ENCODE measurements around the gene AK5. TPM values are rescaled to one million over a fixed set of nuclear protein-coding genes. Genes with fewer than 3 reads are reported as not detected.

Gene AK5
- total RNA-seq, 1 donor from 2014 or later, result 6.9 TPM

DNA sequence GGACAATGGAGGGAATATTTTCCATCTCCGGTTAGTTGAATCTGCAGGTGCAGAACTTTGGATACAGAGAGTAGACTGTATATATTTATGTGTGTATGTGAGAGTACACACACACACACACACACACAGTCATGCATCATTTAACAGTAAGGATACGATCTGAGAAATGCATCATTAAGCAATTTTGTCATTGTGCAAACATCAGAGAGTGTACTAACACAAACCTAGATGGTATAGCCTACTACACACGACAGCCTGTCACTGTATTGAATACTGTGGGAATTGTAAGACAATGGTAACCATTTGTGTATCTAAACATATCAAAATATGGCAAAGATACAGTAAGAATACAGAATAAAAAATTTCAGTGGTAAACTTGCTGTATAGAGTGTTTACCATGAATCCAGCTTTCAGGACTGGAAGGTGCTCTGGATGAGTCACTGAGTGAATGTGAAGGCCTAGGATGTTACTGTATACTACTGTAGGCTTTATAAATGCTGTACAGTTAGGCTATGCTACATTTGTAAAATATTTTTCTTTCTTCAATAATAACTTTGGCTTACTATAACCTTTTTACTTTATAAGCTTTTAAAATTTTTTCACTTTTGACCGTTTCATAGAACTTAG, 262.1 kb downstream of the AK5 start:
- intact Hi-C loops (cut with DNase I), result no loop called here
- no peaks in the 10 kb centered on the region for H3K36me3 ChIP-seq
- H3K4me1 ChIP-seq, result peaks cover 8% of the 10 kb centered on the region
- no peak overlapping the region for H3K4me3 ChIP-seq
- TF ChIP-seq POLR2AphosphoS5 (IDR thresholded peaks at IDR 0.05; ENCODE audit: insufficient read depth in 1 of 2, low read depth in 1 of 2) (no peak), POLR2A (IDR thresholded peaks at IDR 0.05) (no peak), CTCF (IDR thresholded peaks at IDR 0.05) (no peak)
- no peak for DNase-seq (ENCODE audit: extremely low spot score in 2 of 2)
- H3K27me3 ChIP-seq, result no peaks in the 10 kb centered on the region
- H3K27ac ChIP-seq, result no peak overlapping the region
- no peaks in the 10 kb centered on the region for H3K9me3 ChIP-seq

DNA sequence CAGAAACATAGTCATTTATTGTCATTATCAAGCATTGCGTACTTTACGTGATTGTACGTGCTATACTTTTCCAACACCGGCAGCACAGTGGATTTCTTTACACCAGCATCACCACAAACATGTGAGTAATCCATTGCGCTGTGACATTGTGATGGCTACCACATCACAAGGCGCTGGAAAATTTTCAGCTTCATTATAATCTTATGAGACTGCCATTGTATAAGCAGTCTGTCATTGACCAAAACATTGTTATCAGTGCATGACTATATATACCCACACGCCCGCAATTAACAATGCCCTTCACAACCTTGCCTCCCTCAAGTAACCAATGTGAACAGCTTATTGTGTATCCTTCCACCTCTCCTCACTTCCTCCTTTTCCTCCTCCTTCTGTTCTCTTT, 263.0 kb downstream of the AK5 start:
- TF ChIP-seq CTCF (IDR thresholded peaks at IDR 0.05) (no peak), POLR2AphosphoS5 (IDR thresholded peaks at IDR 0.05; ENCODE audit: insufficient read depth in 1 of 2, low read depth in 1 of 2) (no peak), POLR2A (IDR thresholded peaks at IDR 0.05) (no peak)
- H3K4me3 ChIP-seq, result no peak overlapping the region

DNA sequence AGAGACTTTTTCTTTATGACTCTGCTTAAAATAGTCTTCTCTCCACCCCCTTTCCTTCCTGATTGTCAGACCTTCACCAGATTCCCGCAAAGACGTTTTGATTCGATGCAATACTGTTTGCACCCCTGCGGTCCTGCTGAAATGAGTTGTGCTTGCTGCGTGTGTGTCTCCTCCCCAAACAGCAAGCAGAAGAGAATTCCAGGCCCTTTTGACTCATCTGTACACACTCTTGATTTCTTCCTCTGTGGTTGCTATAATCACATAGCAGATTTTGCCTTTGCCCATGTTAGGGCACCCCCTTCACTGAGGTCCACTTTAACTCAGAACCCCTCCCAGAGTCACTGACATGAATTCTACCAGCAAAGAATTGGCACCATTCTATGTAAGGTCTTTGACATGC, 264.2 kb downstream of the AK5 start:
- no peaks in the 10 kb centered on the region for H3K36me3 ChIP-seq
- no peaks in the 10 kb centered on the region for H3K4me1 ChIP-seq
- TF ChIP-seq POLR2A (IDR thresholded peaks at IDR 0.05) (no peak), CTCF (IDR thresholded peaks at IDR 0.05) (no peak), POLR2AphosphoS5 (IDR thresholded peaks at IDR 0.05; ENCODE audit: insufficient read depth in 1 of 2, low read depth in 1 of 2) (no peak)
- DNase-seq (ENCODE audit: extremely low spot score in 2 of 2), result no peak
- no peak overlapping the region for H3K27ac ChIP-seq
- intact Hi-C loops (cut with DNase I), result no loop called here
- no peaks in the 10 kb centered on the region for H3K27me3 ChIP-seq
- no peaks in the 10 kb centered on the region for H3K9me3 ChIP-seq
- H3K4me3 ChIP-seq, result no peak overlapping the region

More for the DNA sequence above, 263.0 kb downstream of the AK5 start:
- Histone ChIP-seq H3K4me1 (peaks cover 2% of the 10 kb centered on the region), H3K27me3 (no peaks in the 10 kb centered on the region), H3K9me3 (no peaks in the 10 kb centered on the region), H3K27ac (no peak overlapping the region), H3K36me3 (no peaks in the 10 kb centered on the region)
- DNase-seq (ENCODE audit: extremely low spot score in 2 of 2), result no peak
- intact Hi-C loops (cut with DNase I), result no loop called here

- no peak overlapping the region for H3K27ac ChIP-seq
- DNase-seq (ENCODE audit: extremely low spot score in 2 of 2), result no peak
- H3K27me3 ChIP-seq, result no peaks in the 10 kb centered on the region
- H3K36me3 ChIP-seq, result no peaks in the 10 kb centered on the region
- TF ChIP-seq CTCF (IDR thresholded peaks at IDR 0.05) (no peak), POLR2A (IDR thresholded peaks at IDR 0.05) (no peak), POLR2AphosphoS5 (IDR thresholded peaks at IDR 0.05; ENCODE audit: insufficient read depth in 1 of 2, low read depth in 1 of 2) (no peak)
- no peaks in the 10 kb centered on the region for H3K4me1 ChIP-seq
- no peak overlapping the region for H3K4me3 ChIP-seq
- intact Hi-C loops (cut with DNase I), result no loop called here
- H3K9me3 ChIP-seq, result no peaks in the 10 kb centered on the region
Observed at GRCh38 chr1:77546890-77547289, 265.1 kb downstream of the AK5 start.

GRCh38 chr1:77548285-77548684, 266.5 kb downstream of the AK5 start:
- TF ChIP-seq POLR2AphosphoS5 (IDR thresholded peaks at IDR 0.05; ENCODE audit: insufficient read depth in 1 of 2, low read depth in 1 of 2) (no peak), CTCF (IDR thresholded peaks at IDR 0.05) (no peak), POLR2A (IDR thresholded peaks at IDR 0.05) (no peak)
- H3K4me1 ChIP-seq, result no peaks in the 10 kb centered on the region
- no peak for DNase-seq (ENCODE audit: extremely low spot score in 2 of 2)
- H3K4me3 ChIP-seq, result no peak overlapping the region
- H3K27me3 ChIP-seq, result no peaks in the 10 kb centered on the region
- intact Hi-C loops (cut with DNase I), result no loop called here
- H3K9me3 ChIP-seq, result no peaks in the 10 kb centered on the region
- H3K27ac ChIP-seq, result no peak overlapping the region
- no peaks in the 10 kb centered on the region for H3K36me3 ChIP-seq

All from vagina (tissue), 2 donors.